ENCODE data around the gene TADA1. TPM values are rescaled to one million over a fixed set of nuclear protein-coding genes. Genes with fewer than 3 reads are reported as not detected.

Gene TADA1
- total RNA-seq, 1 donor from 2014 or later, result 8.9 TPM

DNA sequence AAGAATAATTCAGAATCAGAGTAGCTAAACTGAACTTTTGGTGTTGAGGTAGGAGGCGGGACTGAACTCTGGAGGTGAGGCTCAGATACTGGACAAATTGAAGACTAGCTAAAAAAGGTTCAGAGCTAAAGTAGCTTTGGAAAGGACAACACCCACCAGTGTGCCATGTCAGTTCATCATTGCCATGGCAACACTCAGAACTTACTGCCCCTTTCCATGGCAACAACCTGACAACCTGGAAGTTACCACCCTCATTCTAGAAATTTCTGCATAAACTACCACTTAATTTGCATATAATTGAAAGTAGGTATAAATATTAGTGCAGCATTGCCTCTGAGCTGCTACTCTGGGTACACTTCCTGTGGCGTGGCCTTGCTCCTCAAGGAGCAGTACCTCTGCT, 67.1 kb downstream of the TADA1 start:
- no peak overlapping the region for H3K4me3 Mint-ChIP-seq (ENCODE audit: unreplicated experiment)
- no peaks in the 10 kb centered on the region for H3K9me3 Mint-ChIP-seq (ENCODE audit: low read depth)
- H3K4me1 Mint-ChIP-seq (ENCODE audit: low read depth), result no peaks in the 10 kb centered on the region
- TF ChIP-seq, protein P1, sequence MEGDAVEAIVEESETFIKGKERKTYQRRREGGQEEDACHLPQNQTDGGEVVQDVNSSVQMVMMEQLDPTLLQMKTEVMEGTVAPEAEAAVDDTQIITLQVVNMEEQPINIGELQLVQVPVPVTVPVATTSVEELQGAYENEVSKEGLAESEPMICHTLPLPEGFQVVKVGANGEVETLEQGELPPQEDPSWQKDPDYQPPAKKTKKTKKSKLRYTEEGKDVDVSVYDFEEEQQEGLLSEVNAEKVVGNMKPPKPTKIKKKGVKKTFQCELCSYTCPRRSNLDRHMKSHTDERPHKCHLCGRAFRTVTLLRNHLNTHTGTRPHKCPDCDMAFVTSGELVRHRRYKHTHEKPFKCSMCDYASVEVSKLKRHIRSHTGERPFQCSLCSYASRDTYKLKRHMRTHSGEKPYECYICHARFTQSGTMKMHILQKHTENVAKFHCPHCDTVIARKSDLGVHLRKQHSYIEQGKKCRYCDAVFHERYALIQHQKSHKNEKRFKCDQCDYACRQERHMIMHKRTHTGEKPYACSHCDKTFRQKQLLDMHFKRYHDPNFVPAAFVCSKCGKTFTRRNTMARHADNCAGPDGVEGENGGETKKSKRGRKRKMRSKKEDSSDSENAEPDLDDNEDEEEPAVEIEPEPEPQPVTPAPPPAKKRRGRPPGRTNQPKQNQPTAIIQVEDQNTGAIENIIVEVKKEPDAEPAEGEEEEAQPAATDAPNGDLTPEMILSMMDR (IDR thresholded peaks at IDR 0.05), result no peak
- no peaks in the 10 kb centered on the region for H3K36me3 Mint-ChIP-seq (ENCODE audit: low read depth)
- no peak overlapping the region for H3K27ac Mint-ChIP-seq (ENCODE audit: unreplicated experiment)
- no peak for DNase-seq (ENCODE audit: low spot score)
- H3K27me3 Mint-ChIP-seq (ENCODE audit: low read depth), result peaks cover 21% of the 10 kb centered on the region

Other genes with a start within 250 kb of the TADA1 start
- 31.4 to 38.0 TPM (median 35.2 TPM) in 3 replicates for gene POGK, start 36.8 kb downstream of the TADA1 start, total RNA-seq
- 1.3 to 2.7 TPM (median 1.5 TPM) in 3 replicates for gene ILDR2, start 99.3 kb upstream of the TADA1 start, total RNA-seq
- 0.56 TPM in 1 of 3 replicates, not detected in the others for gene MAEL, start 113.0 kb upstream of the TADA1 start, total RNA-seq
- gene GPA33, start 214.1 kb upstream of the TADA1 start, total RNA-seq, result 0.99 TPM in 1 of 3 replicates, not detected in the others
- 10.5 to 13.2 TPM (median 10.5 TPM) in 3 replicates for gene STYXL2, start 217.8 kb upstream of the TADA1 start, total RNA-seq

Measured in chondrocyte (in vitro differentiated cells).